K562 (cell line): ENCODE measurements around the gene GYPA. TPM values are rescaled to one million over a fixed set of nuclear protein-coding genes. Genes with fewer than 3 reads are reported as not detected.
"Not testable (repeated sequence)": the region's sequence is repeated elsewhere in the genome, so short reads cannot be mapped to it uniquely, and the experiment has no call there.

Experiments used
- ATAC-seq: fragments of 200-7000 bp; cut with Tn5 transposase; 3 replicates; pipeline ENCODE4 v1.9.1; 2020; ENCODE audit warnings: moderate library complexity
- BruUV-seq: library from RNA; stranded (reverse); fragments of 400-500 nt; replicated peaks from 2 replicates; lab custom pipeline; 2021; lab: Mats Ljungman, UMichigan
- CTCF ChIA-PET: fragments of 300-600 bp; formaldehyde crosslinking; extraction: SDS; loops from one replicate; lab custom pipeline; 2021; ENCODE audit warnings: low intra/inter-chr PET ratio; lab: Yijun Ruan, JAX
- POLR2A ChIA-PET: fragments of 300-600, 350-650 bp; sonication (Branson Sonifier 250); formaldehyde crosslinking; extraction: SDS; loops from one replicate; lab custom pipeline; 2021; ENCODE audit warnings: antibody characterized with exemption, inconsistent platforms; lab: Yijun Ruan, JAX
- DNase-seq, 4 experiments: peaks; one replicate each; pipeline versions ENCODE4 v3.0.0 to v3.0.0-alpha.2; 2011 to 2018; ENCODE audit warnings: low spot score in 3 of 4, mixed read lengths in 3 of 4; ENCODE audit errors: extremely low read depth in 1 of 4
- FAIRE-seq: peaks from 2 replicates; lab custom pipeline; 2011; peaks lifted over from hg19 to GRCh38; lab: Jason Lieb, UNC
- H2AFZ ChIP-seq: 2 replicates; pipeline ENCODE4 v1.6.0; 2011; ENCODE audit warnings: low read depth, low read length, control low read depth, inconsistent platforms
- H3K27ac ChIP-seq: fragments of 200-600 bp; 3 replicates; pipeline ENCODE4 v1.8.0; 2011; ENCODE audit warnings: low read depth, mild to moderate bottlenecking, control low read depth, inconsistent platforms, low read length, moderate library complexity, mixed read lengths; ENCODE audit errors: extremely low read depth
- H3K27me3 ChIP-seq, 2 experiments: fragments of 300-600 bp in 1 of 2; 2 replicates in 1 of 2; 3 replicates in 1 of 2; pipeline versions ENCODE4 v1.6.0 to v1.8.0; 2011; ENCODE audit warnings: inconsistent platforms in 2 of 2, low read length in 2 of 2, mild to moderate bottlenecking in 1 of 2, mixed read lengths in 1 of 2, moderate library complexity in 1 of 2; ENCODE audit not compliant: control insufficient read depth in 2 of 2, insufficient read depth in 2 of 2
- H3K36me3 ChIP-seq: fragments of 300-600 bp; 3 replicates; pipeline ENCODE4 v1.8.0; 2011; ENCODE audit warnings: mild to moderate bottlenecking, low read length, inconsistent platforms; ENCODE audit not compliant: control insufficient read depth, insufficient read depth
- H3K4me1 ChIP-seq, 2 experiments: fragments of 200-600 bp in 1 of 2; replicated peaks in 1 of 2; 2 replicates in 1 of 2; 3 replicates in 1 of 2; pipeline versions ENCODE4 v1.5.1 to v1.8.0; 2011; ENCODE audit warnings: inconsistent platforms in 2 of 2, low read length in 2 of 2, mild to moderate bottlenecking in 1 of 2, mixed read lengths in 1 of 2, moderate library complexity in 1 of 2; ENCODE audit not compliant: control insufficient read depth in 2 of 2, insufficient read depth in 2 of 2
- H3K4me2 ChIP-seq: 2 replicates; pipeline ENCODE4 v1.6.1; 2011; ENCODE audit warnings: low read length, control low read depth, inconsistent platforms, mixed read lengths; ENCODE audit not compliant: insufficient read depth
- H3K4me3 ChIP-seq: fragments of 200-600 bp; sonication (generic), shearing (Covaris generic); 2 replicates; pipeline ENCODE4 v1.5.1; 2016; ENCODE audit warnings: control low read depth, inconsistent platforms
- H3K79me2 ChIP-seq: fragments of 200-600 bp; 3 replicates; pipeline ENCODE4 v1.8.0; 2011; ENCODE audit warnings: low read length, inconsistent platforms; ENCODE audit not compliant: control insufficient read depth, insufficient read depth
- H3K9ac ChIP-seq, 2 experiments: 2 replicates each; pipeline versions ENCODE4 v1.6.0 to v1.6.1; 2011; ENCODE audit warnings: low read depth in 2 of 2, low read length in 2 of 2, control low read depth in 1 of 2, inconsistent platforms in 1 of 2, mild to moderate bottlenecking in 1 of 2, mixed read lengths in 1 of 2; ENCODE audit not compliant: insufficient read depth in 1 of 2
- H3K9me1 ChIP-seq: one replicate; pipeline ENCODE4 v1.6.0; 2011; ENCODE audit warnings: inconsistent platforms, mild to moderate bottlenecking, low read length, moderate library complexity; ENCODE audit not compliant: control insufficient read depth, insufficient read depth
- H3K9me3 ChIP-seq: replicated peaks from 2 replicates; pipeline ENCODE4 v1.5.1; 2011; ENCODE audit warnings: low read depth, low read length, inconsistent platforms; ENCODE audit not compliant: control insufficient read depth, insufficient read depth
- H4K20me1 ChIP-seq: replicated peaks from 2 replicates; pipeline ENCODE4 v1.6.1; 2011; ENCODE audit warnings: low read length, inconsistent platforms, mixed read lengths; ENCODE audit not compliant: control insufficient read depth, insufficient read depth
- ZNF263 ChIP-seq: sonication (generic); formaldehyde crosslinking; IDR thresholded peaks from 2 replicates; pipeline ENCODE4 v1.8.0; 2022; ENCODE audit warnings: mild to moderate bottlenecking, missing genetic modification reagents, borderline replicate concordance
- WGBS: fragments of 100-300 bp; shearing (Covaris generic); methylation state at CpG from one replicate; pipeline ENCODE4 v1.1.6; 2016; ENCODE audit warnings: low coverage, mixed read lengths; ENCODE audit not compliant: insufficient coverage; ENCODE audit errors: missing lambda C conversion rate; 5-methylcytosine and 5-hydroxymethylcytosine counted together
- in situ Hi-C: fragments of 300-500 bp; cut with MboI; formaldehyde crosslinking; loops from 4 replicates; pipeline ENCODE4 v1.15.0; 2018; ENCODE audit warnings: inconsistent platforms, mixed read lengths
- intact Hi-C: fragments of 100-400 bp; cut with micrococcal nuclease; formaldehyde crosslinking; loops from 2 replicates; pipeline ENCODE4 v1.14.2; 2022
- polyA plus RNA-seq, 8 experiments: library from polyadenylated mRNA; depleted of rRNA in 4 of 8; stranded (reverse) in 5 of 8; unstranded in 3 of 8; fragments of >200 nt; fragmentation: Nextera tagmentation in 2 of 8; fragmentation: Illumina TruSeq in 1 of 8; extraction: Ambion mirVana in 2 of 8; extraction: Trizol in 1 of 8; gene quantifications; 2 replicates each; pipeline versions ENCODE4 v1.2.1 to v1.2.3, GENCODE V29; 2011 to 2014; ENCODE audit warnings: inconsistent platforms in 1 of 8, missing spikeins in 1 of 8
- total RNA-seq, 7 experiments: library from RNA; depleted of rRNA in 6 of 7; stranded (reverse); fragments of >200 nt in 6 of 7; fragmentation: Illumina TruSeq in 2 of 7; extraction: Trizol in 2 of 7; gene quantifications; 2 replicates each; pipeline versions ENCODE4 v1.2.1 to v1.2.3, GENCODE V29; 2011 to 2021; ENCODE audit warnings: low replicate concordance in 1 of 7
- TF ChIP-seq, protein P1 (sequence below), 2 experiments: fragments of 450-650 bp; IDR thresholded peaks; 2 replicates each; pipeline ENCODE4 v1.6.1; 2016

The GYPA gene
- total and polyA plus RNA-seq, 9 of the 15 experiments (the other 6 are each of a cell fraction or from before 2014, with no cell fraction given), result 35.3 to 278 (median 122) TPM

DNA sequence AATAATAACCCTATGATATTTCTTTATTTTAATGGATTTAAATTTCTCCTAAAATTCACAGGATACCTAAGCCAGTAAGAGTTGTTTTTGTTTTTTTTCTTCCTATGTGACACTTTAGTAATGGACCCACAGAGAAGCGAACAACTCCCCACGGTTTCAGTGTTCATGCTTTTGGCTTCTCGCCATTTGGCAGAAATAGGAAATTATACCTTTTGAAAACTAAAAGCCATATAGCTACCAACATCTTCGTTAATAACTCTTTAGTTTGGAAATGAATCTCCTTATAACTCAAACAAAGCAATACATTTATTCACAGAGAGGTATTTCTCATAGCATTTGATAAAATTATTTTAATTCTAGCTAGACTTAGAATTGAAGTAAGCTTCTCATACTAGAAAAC is 527 bp downstream of the GYPA start:
- Histone ChIP-seq H3K27ac (peak overlapping the region; percentile 77), H3K4me2 (peak overlapping the region; percentile 80; the same call in 1 of the 2 replicates), H3K9ac (peak overlapping the region in 1 of 2 experiments; percentile 83; a peak in 2 of 4 replicates), H3K4me3 (peak overlapping the region; percentile 43), H3K79me2 (peaks cover 53% of the 10 kb centered on the region)
- intact Hi-C loops, result loop anchor here (5.0 to 10.0 kb wide), 4 partner anchors 123 to 953 kb away; partner anchors contain the start of genes GYPB and SMARCA5
- WGBS, result 0% methylated on average over 4 of the region's 4 CpGs
- H3K9me3 ChIP-seq, POLR2A ChIA-PET, FAIRE-seq, DNase-seq, CTCF ChIA-PET, H3K36me3 ChIP-seq, H3K27me3 ChIP-seq, H2AFZ ChIP-seq, H4K20me1 ChIP-seq, H3K9me1 ChIP-seq, H3K4me1 ChIP-seq: not testable (repeated sequence)
- peak; percentile 12; the same call in 2 of the 3 replicates for ATAC-seq
- in situ Hi-C loops, result loop anchor here (5.0 to 10.0 kb wide), 2 partner anchors 125 to 233 kb away; partner anchors contain the start of genes GYPB and GYPE
- TSS peak; percentile 52 for BruUV-seq

- FAIRE-seq, H3K4me1 ChIP-seq, BruUV-seq, CTCF ChIA-PET, H3K9me1 ChIP-seq, H3K36me3 ChIP-seq, POLR2A ChIA-PET, H3K27me3 ChIP-seq, H4K20me1 ChIP-seq, H3K9me3 ChIP-seq: not testable (repeated sequence)
- peak; percentile 32; the same call in 1 of the 2 replicates for TF ChIP-seq ZNF263
- TF ChIP-seq, protein P1, sequence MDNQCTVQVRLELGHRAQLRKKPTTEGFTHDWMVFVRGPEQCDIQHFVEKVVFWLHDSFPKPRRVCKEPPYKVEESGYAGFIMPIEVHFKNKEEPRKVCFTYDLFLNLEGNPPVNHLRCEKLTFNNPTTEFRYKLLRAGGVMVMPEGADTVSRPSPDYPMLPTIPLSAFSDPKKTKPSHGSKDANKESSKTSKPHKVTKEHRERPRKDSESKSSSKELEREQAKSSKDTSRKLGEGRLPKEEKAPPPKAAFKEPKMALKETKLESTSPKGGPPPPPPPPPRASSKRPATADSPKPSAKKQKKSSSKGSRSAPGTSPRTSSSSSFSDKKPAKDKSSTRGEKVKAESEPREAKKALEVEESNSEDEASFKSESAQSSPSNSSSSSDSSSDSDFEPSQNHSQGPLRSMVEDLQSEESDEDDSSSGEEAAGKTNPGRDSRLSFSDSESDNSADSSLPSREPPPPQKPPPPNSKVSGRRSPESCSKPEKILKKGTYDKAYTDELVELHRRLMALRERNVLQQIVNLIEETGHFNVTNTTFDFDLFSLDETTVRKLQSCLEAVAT (IDR thresholded peaks at IDR 0.05), result peak; percentile 74 to 82; a peak in 3 of 4 replicates
- ATAC-seq, result peak; percentile 77
- in situ Hi-C loops, result loop anchor here (10.0 kb wide), 1 partner anchor 125 kb away; the partner anchor contains the start of gene GYPB
- H3K4me2 ChIP-seq, result peak overlapping the region; percentile 80
- DNase-seq, result peak in 2 of 4 experiments; percentile 12 to 69
- H3K79me2 ChIP-seq, result peaks cover 58% of the 10 kb centered on the region
- H3K9ac ChIP-seq, result peak overlapping the region; percentile 3 to 83; a peak in 3 of 4 replicates
- intact Hi-C loops, result loop anchor here (5.0 to 10.0 kb wide), 3 partner anchors 237 to 952 kb away; partner anchors contain the start of gene SMARCA5
- H3K4me3 ChIP-seq, result peak overlapping the region; percentile 46
- H2AFZ ChIP-seq, result 0 out of 2 replicates have a peak overlapping the region, but pooled peaks have one; percentile 16
- 8% methylated on average over 2 of the region's 2 CpGs for WGBS
- peak overlapping the region; percentile 77 for H3K27ac ChIP-seq
Measured at GRCh38 chr4:144139547-144139946, 971 bp downstream of the GYPA start.
